Breast epithelium (tissue), 4 donors: ENCODE measurements around the gene TNS3. TPM values are rescaled to one million over a fixed set of nuclear protein-coding genes. Genes with fewer than 3 reads are reported as not detected.

Experiments
- DNase-seq, 2 donors: peaks; one replicate each; pipeline ENCODE4 v3.0.0-alpha.2; 2019; ENCODE audit warnings: low spot score in 2 of 2
- H3K27ac ChIP-seq, 2 donors: fragments of 200-600 bp; sonication (generic) in 1 of 2; one replicate each; pipeline ENCODE4 v1.5.1; 2016 to 2019; ENCODE audit warnings: mild to moderate bottlenecking in 1 of 2
- H3K27me3 ChIP-seq, 2 donors: fragments of 200-600 bp; sonication (generic) in 1 of 2; one replicate each; pipeline versions ENCODE4 v1.5.1 to v1.6.0; 2017 to 2019; ENCODE audit warnings: control low read depth in 1 of 2, mild to moderate bottlenecking in 1 of 2
- H3K36me3 ChIP-seq: fragments of 200-600 bp; one replicate; pipeline ENCODE4 v1.5.1; 2019
- H3K4me1 ChIP-seq, 2 donors: fragments of 200-600 bp; sonication (generic); one replicate each; pipeline ENCODE4 v1.5.1; 2016 to 2019; ENCODE audit warnings: control low read depth in 1 of 2
- H3K4me3 ChIP-seq, 3 donors: fragments of 200-600 bp; sonication (generic); 1 replicate in 2 of 3; 2 replicates in 1 of 3; pipeline ENCODE4 v1.5.1; 2016 to 2019; ENCODE audit warnings: mild to moderate bottlenecking in 3 of 3, moderate library complexity in 2 of 3
- H3K9me3 ChIP-seq, 2 donors: fragments of 200-600 bp; sonication (generic) in 1 of 2; one replicate each; pipeline ENCODE4 v1.5.1; 2016 to 2019; ENCODE audit warnings: control low read depth in 1 of 2
- CTCF ChIP-seq, 3 donors: fragments of 450-650 bp; IDR thresholded peaks; one replicate each; pipeline ENCODE4 v1.5.1; 2016 to 2017; ENCODE audit warnings: antibody characterized with exemption in 3 of 3, mild to moderate bottlenecking in 3 of 3, moderate library complexity in 3 of 3
- POLR2A ChIP-seq: fragments of 450-650 bp; IDR thresholded peaks from one replicate; pipeline ENCODE4 v1.6.1; 2016; ENCODE audit warnings: antibody characterized with exemption, mild to moderate bottlenecking, moderate library complexity
- POLR2AphosphoS5 ChIP-seq, 3 donors: sonication (generic); formaldehyde crosslinking; IDR thresholded peaks; one replicate each; pipeline ENCODE4 v1.6.1; 2017; ENCODE audit warnings: antibody characterized with exemption in 3 of 3
- intact Hi-C: fragments of 100-400 bp; cut with DNase I; formaldehyde crosslinking; loops from one replicate; pipeline ENCODE4 v1.15.1; 2023; ENCODE audit warnings: low total_unique reads
- total RNA-seq, 3 donors: library from RNA; depleted of rRNA; stranded (reverse); fragments of >200 nt; gene quantifications; one replicate each; pipeline ENCODE4 v1.1.0, GENCODE V29; 2016

The TNS3 gene
- total RNA-seq, 3 donors from 2014 or later, result 41.0 to 78.1 (median 56.2) TPM

GRCh38 chr7:47602272-47603004 is 20.5 kb upstream of the TNS3 start:
- DNase-seq, result no peak
- H3K27ac ChIP-seq, result no peak overlapping the region

GRCh38 chr7:47601881-47602249 is 20.0 kb upstream of the TNS3 start:
- Histone ChIP-seq H3K27ac (no peak overlapping the region), H3K27me3 (no peaks in the 10 kb centered on the region), H3K4me3 (no peak overlapping the region), H3K9me3 (peaks cover 11 to 12% of the 10 kb centered on the region in 2 donors), H3K4me1 (peaks cover 0 to 21% of the 10 kb centered on the region in 2 donors), H3K36me3 (no peaks in the 10 kb centered on the region)
- TF ChIP-seq POLR2AphosphoS5 (IDR thresholded peaks at IDR 0.05) (no peak), CTCF (IDR thresholded peaks at IDR 0.05) (no peak), POLR2A (no peak)
- intact Hi-C loops, result loop anchor here (2.0 kb wide), 1 partner anchor 17 kb away; no protein-coding TSS in a partner anchor
- DNase-seq, result no peak

More at GRCh38 chr7:47602272-47603004, 20.5 kb upstream of the TNS3 start:
- H3K27me3 ChIP-seq, result no peaks in the 10 kb centered on the region
- H3K4me1 ChIP-seq, result peaks cover 0 to 21% of the 10 kb centered on the region in 2 donors
- intact Hi-C loops, result no loop called here
- no peak overlapping the region for H3K4me3 ChIP-seq
- no peak for TF ChIP-seq POLR2AphosphoS5 (IDR thresholded peaks at IDR 0.05)
- TF ChIP-seq CTCF (IDR thresholded peaks at IDR 0.05), result no peak
- TF ChIP-seq POLR2A, result no peak
- H3K9me3 ChIP-seq, result peaks cover 5 to 7% of the 10 kb centered on the region in 2 donors
- no peaks in the 10 kb centered on the region for H3K36me3 ChIP-seq

GRCh38 chr7:47601119-47601880 is 19.4 kb upstream of the TNS3 start:
- H3K27me3 ChIP-seq, result no peaks in the 10 kb centered on the region
- no peaks in the 10 kb centered on the region for H3K36me3 ChIP-seq
- no peak overlapping the region for H3K4me3 ChIP-seq
- intact Hi-C loops, result loop anchor here (2.0 kb wide), 1 partner anchor 18 kb away; no protein-coding TSS in a partner anchor
- TF ChIP-seq POLR2A, result no peak
- TF ChIP-seq CTCF (IDR thresholded peaks at IDR 0.05), result no peak
- TF ChIP-seq POLR2AphosphoS5 (IDR thresholded peaks at IDR 0.05), result no peak
- DNase-seq, result no peak
- peaks cover 17 to 18% of the 10 kb centered on the region in 2 donors for H3K9me3 ChIP-seq
- peaks cover 0 to 21% of the 10 kb centered on the region in 2 donors for H3K4me1 ChIP-seq
- no peak overlapping the region for H3K27ac ChIP-seq

GRCh38 chr7:47600199-47601118 is 18.5 kb upstream of the TNS3 start:
- H3K27me3 ChIP-seq, result no peaks in the 10 kb centered on the region
- intact Hi-C loops, result loop anchor here (2.0 kb wide), 1 partner anchor 18 kb away; no protein-coding TSS in a partner anchor
- no peaks in the 10 kb centered on the region for H3K36me3 ChIP-seq
- TF ChIP-seq POLR2A, result no peak
- no peak for TF ChIP-seq CTCF (IDR thresholded peaks at IDR 0.05)
- TF ChIP-seq POLR2AphosphoS5 (IDR thresholded peaks at IDR 0.05), result no peak
- H3K27ac ChIP-seq, result no peak overlapping the region
- peaks cover 19 to 21% of the 10 kb centered on the region in 2 donors for H3K9me3 ChIP-seq
- H3K4me1 ChIP-seq, result peaks cover 0 to 15% of the 10 kb centered on the region in 2 donors
- DNase-seq, result no peak
- H3K4me3 ChIP-seq, result no peak overlapping the region
